Glomerular endothelial cell (primary cell): ENCODE measurements around the gene TACR2. TPM values are rescaled to one million over a fixed set of nuclear protein-coding genes. Genes with fewer than 3 reads are reported as not detected.

Source experiments
- total RNA-seq: library from RNA; depleted of rRNA; stranded (reverse); fragments of >200 nt; gene quantifications from 2 replicates; pipeline ENCODE4 v1.2.3, GENCODE V29; 2015

TACR2 gene
- total RNA-seq, 1 donor from 2014 or later, result 0.58 TPM

Other genes starting within 250 kb of the TACR2 start
- gene SUPV3L1, start 236.7 kb downstream of the TACR2 start, total RNA-seq, result 19.8 and 23.7 TPM in 2 replicates
- 0.58 and 5.7 TPM in 2 replicates for gene HKDC1, start 196.6 kb downstream of the TACR2 start, total RNA-seq
- 125 and 133 TPM in 2 replicates for gene HK1, start 138.4 kb downstream of the TACR2 start, total RNA-seq
- 189 and 426 TPM in 2 replicates for gene TSPAN15, start 34.5 kb upstream of the TACR2 start, total RNA-seq
- not detected in 2 replicates for gene NEUROG3, start 156.5 kb upstream of the TACR2 start, total RNA-seq
- gene FAM241B, start 213.3 kb upstream of the TACR2 start, total RNA-seq, result 1.6 and 1.8 TPM in 2 replicates